ENCODE data around the gene AIFM1.

GRCh38 chrX:130086447-130087206 is 79.0 kb downstream of the AIFM1 start:
- TF ChIP-seq EGR1 (IDR thresholded peaks at IDR 0.05) (no peak), ZBTB7A (IDR thresholded peaks at IDR 0.05; ENCODE audit: low read depth) (no peak), TAF1 (IDR thresholded peaks at IDR 0.05; ENCODE audit: low read depth) (no peak), FOXM1 (IDR thresholded peaks at IDR 0.05; ENCODE audit: borderline replicate concordance, low read depth) (no peak), TCF12 (IDR thresholded peaks at IDR 0.05; ENCODE audit: low read depth) (no peak), CREB1 (IDR thresholded peaks at IDR 0.05; ENCODE audit: low read depth) (no peak), YY1 (IDR thresholded peaks at IDR 0.05; ENCODE audit: low read depth) (no peak), TEAD4 (IDR thresholded peaks at IDR 0.05) (no peak), NFIC (IDR thresholded peaks at IDR 0.05) (no peak), EP300 (IDR thresholded peaks at IDR 0.05; ENCODE audit: borderline replicate concordance) (no peak), RAD21 (IDR thresholded peaks at IDR 0.05; ENCODE audit: low read depth) (no peak), CEBPB (IDR thresholded peaks at IDR 0.05) (no peak)
- TF ChIP-seq, protein P1, sequence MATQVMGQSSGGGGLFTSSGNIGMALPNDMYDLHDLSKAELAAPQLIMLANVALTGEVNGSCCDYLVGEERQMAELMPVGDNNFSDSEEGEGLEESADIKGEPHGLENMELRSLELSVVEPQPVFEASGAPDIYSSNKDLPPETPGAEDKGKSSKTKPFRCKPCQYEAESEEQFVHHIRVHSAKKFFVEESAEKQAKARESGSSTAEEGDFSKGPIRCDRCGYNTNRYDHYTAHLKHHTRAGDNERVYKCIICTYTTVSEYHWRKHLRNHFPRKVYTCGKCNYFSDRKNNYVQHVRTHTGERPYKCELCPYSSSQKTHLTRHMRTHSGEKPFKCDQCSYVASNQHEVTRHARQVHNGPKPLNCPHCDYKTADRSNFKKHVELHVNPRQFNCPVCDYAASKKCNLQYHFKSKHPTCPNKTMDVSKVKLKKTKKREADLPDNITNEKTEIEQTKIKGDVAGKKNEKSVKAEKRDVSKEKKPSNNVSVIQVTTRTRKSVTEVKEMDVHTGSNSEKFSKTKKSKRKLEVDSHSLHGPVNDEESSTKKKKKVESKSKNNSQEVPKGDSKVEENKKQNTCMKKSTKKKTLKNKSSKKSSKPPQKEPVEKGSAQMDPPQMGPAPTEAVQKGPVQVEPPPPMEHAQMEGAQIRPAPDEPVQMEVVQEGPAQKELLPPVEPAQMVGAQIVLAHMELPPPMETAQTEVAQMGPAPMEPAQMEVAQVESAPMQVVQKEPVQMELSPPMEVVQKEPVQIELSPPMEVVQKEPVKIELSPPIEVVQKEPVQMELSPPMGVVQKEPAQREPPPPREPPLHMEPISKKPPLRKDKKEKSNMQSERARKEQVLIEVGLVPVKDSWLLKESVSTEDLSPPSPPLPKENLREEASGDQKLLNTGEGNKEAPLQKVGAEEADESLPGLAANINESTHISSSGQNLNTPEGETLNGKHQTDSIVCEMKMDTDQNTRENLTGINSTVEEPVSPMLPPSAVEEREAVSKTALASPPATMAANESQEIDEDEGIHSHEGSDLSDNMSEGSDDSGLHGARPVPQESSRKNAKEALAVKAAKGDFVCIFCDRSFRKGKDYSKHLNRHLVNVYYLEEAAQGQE (IDR thresholded peaks at IDR 0.05; ENCODE audit: low read depth) = no peak

Data from Ishikawa (cell line).